Mesendoderm (in vitro differentiated cells): Measurements from ENCODE around the gene RAI14.

Experiments
- DNase-seq: peaks from one replicate; pipeline ENCODE4 v3.0.0; 2013
- H2AK5ac ChIP-seq: 2 replicates; pipeline ENCODE4 v1.6.1; 2013; ENCODE audit warnings: low read length, inconsistent platforms
- H2BK120ac ChIP-seq: 2 replicates; pipeline ENCODE4 v1.6.1; 2013; ENCODE audit warnings: low read depth, mild to moderate bottlenecking, low read length, moderate library complexity, mixed read lengths
- H2BK15ac ChIP-seq: replicated peaks from 2 replicates; pipeline ENCODE4 v1.6.1; 2013; ENCODE audit warnings: low read depth, mild to moderate bottlenecking, moderate library complexity
- H2BK5ac ChIP-seq: 2 replicates; pipeline ENCODE4 v1.6.1; 2013; ENCODE audit warnings: low read length, inconsistent platforms
- H3K18ac ChIP-seq: 2 replicates; pipeline ENCODE4 v1.6.1; 2013; ENCODE audit warnings: mild to moderate bottlenecking, low read length, mixed read lengths
- H3K23ac ChIP-seq: one replicate; pipeline ENCODE4 v1.6.1; 2013; ENCODE audit warnings: low read length
- H3K27ac ChIP-seq: 2 replicates; pipeline ENCODE4 v1.5.1; 2013; ENCODE audit warnings: low read depth, mild to moderate bottlenecking, inconsistent platforms, low read length, moderate library complexity
- H3K27me3 ChIP-seq: 2 replicates; pipeline ENCODE4 v1.6.1; 2013; ENCODE audit warnings: low read length, control low read depth, mild to moderate bottlenecking, inconsistent platforms; ENCODE audit not compliant: insufficient read depth, poor library complexity
- H3K36me3 ChIP-seq: 2 replicates; pipeline ENCODE4 v1.6.1; 2013; ENCODE audit warnings: low read length, inconsistent platforms; ENCODE audit not compliant: control insufficient read depth, insufficient read depth
- H3K4ac ChIP-seq: one replicate; pipeline ENCODE4 v1.6.1; 2013; ENCODE audit warnings: low read depth, mild to moderate bottlenecking, low read length, moderate library complexity
- H3K4me1 ChIP-seq: 2 replicates; pipeline ENCODE4 v1.6.1; 2013; ENCODE audit warnings: low read depth, low read length, inconsistent platforms; ENCODE audit not compliant: control insufficient read depth
- H3K4me2 ChIP-seq: 2 replicates; pipeline ENCODE4 v1.6.1; 2013; ENCODE audit warnings: low read length
- H3K4me3 ChIP-seq: 2 replicates; pipeline ENCODE4 v1.5.1; 2013; ENCODE audit warnings: mild to moderate bottlenecking, low read length
- H3K56ac ChIP-seq: one replicate; pipeline ENCODE4 v1.6.1; 2013; ENCODE audit warnings: low read length
- H3K79me1 ChIP-seq: 2 replicates; pipeline ENCODE4 v1.6.1; 2013; ENCODE audit warnings: low read length, inconsistent platforms
- H3K79me2 ChIP-seq: 2 replicates; pipeline ENCODE4 v1.6.1; 2013; ENCODE audit warnings: mild to moderate bottlenecking, low read length; ENCODE audit not compliant: control insufficient read depth, insufficient read depth
- H3K9ac ChIP-seq: 2 replicates; pipeline ENCODE4 v1.6.1; 2013; ENCODE audit warnings: low read length, inconsistent platforms
- H4K5ac ChIP-seq: one replicate; pipeline ENCODE4 v1.6.1; 2013; ENCODE audit warnings: low read length
- H4K8ac ChIP-seq: one replicate; pipeline ENCODE4 v1.6.1; 2013; ENCODE audit warnings: low read depth, mild to moderate bottlenecking, control low read depth, low read length, moderate library complexity
- WGBS: extraction: QIAGEN DNeasy Blood & Tissue Kit; methylation state at CpG from one replicate; pipeline ENCODE4 v1.1.7; 2013; ENCODE audit warnings: low lambda C conversion rate, missing lambda C conversion rate; ENCODE audit not compliant: insufficient coverage; ENCODE audit errors: extremely low coverage; 5-methylcytosine and 5-hydroxymethylcytosine counted together

The RAI14 gene

DNA sequence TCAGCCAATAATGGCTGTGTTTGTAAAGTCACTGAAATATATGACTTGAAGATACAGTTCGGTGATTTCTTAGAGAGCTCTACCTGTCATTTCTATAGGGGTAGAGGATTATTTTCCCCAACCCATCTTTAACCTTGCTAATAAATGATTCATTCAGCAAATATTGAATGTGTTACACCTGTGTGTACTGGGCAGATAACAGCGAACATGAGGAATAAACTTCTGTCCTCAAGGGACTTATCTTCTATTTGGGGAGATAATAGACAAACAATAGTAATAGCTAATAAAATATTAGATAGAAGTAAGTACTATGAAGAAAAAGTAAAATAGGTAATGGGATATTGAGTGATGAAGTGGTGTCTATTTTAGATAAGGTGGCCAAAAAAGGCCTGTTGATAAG lies 192.1 kb downstream of the RAI14 start:
- no peak overlapping the region for H3K4ac ChIP-seq
- no peak overlapping the region for H3K56ac ChIP-seq
- no peak overlapping the region for H2BK5ac ChIP-seq
- no peak overlapping the region for H3K23ac ChIP-seq
- no peak overlapping the region for H4K8ac ChIP-seq
- H2BK15ac ChIP-seq: no peak overlapping the region
- no peaks in the 10 kb centered on the region for H3K36me3 ChIP-seq
- DNase-seq: no peak
- H3K4me1 ChIP-seq: no peaks in the 10 kb centered on the region
- H3K4me3 ChIP-seq: no peak overlapping the region
- H3K18ac ChIP-seq: no peak overlapping the region
- H2AK5ac ChIP-seq: no peak overlapping the region
- H3K9ac ChIP-seq: no peak overlapping the region
- no peak overlapping the region for H4K5ac ChIP-seq
- H3K79me2 ChIP-seq: no peaks in the 10 kb centered on the region
- no peaks in the 10 kb centered on the region for H3K27me3 ChIP-seq
- H3K79me1 ChIP-seq: no peaks in the 10 kb centered on the region
- H3K27ac ChIP-seq: no peak overlapping the region
- WGBS: no CpG with 5 or more reads among the region's 2 CpGs
- H3K4me2 ChIP-seq: no peak overlapping the region
- no peak overlapping the region for H2BK120ac ChIP-seq

GRCh38 chr5:34849253-34849652 lies 193.1 kb downstream of the RAI14 start:
- no peaks in the 10 kb centered on the region for H3K27me3 ChIP-seq
- WGBS: no CpG with 5 or more reads among the region's 3 CpGs

DNA sequence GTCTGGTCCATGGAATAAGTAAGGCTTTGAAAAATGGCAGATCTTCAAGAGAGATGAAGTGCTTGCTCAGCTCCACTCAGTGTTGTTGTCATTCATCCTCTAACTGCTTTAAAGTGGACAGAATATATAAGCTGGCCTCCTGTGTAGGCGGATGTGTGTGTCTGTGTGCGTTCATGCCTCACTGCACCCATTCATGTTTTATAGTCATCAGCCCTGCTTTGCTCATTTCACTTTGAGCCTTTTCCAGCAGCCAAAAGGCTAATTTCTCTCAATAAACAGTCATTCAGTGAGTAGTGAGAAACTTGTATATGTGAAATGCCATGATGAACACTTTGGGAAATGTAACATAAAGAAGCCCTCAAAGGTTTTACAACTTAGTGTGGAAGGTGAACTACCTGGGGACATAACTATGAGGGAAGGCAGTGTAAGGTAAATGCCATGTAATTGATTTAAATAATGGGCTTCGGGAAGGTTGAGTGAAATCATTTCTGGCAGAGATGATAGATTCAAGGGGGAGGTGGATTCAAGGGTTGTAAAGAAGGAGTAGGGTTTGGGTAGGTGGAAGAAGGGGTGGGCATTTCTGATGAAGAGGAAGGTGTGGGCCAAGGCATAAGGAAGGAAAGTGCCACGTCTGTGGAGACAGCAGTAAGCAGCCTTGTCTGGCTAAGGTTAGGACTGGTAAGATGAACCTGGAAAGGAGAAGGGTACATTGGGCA lies 198.5 kb downstream of the RAI14 start:
- Histone ChIP-seq H4K5ac (no peak overlapping the region), H2BK120ac (no peak overlapping the region), H3K27ac (no peak overlapping the region), H3K18ac (no peak overlapping the region), H3K4ac (no peak overlapping the region), H3K79me1 (no peaks in the 10 kb centered on the region), H3K4me1 (no peaks in the 10 kb centered on the region), H3K9ac (no peak overlapping the region), H3K79me2 (no peaks in the 10 kb centered on the region), H3K4me3 (no peak overlapping the region), H2BK5ac (no peak overlapping the region), H2AK5ac (no peak overlapping the region), H2BK15ac (no peak overlapping the region), H3K4me2 (no peak overlapping the region), H3K23ac (no peak overlapping the region), H3K27me3 (no peaks in the 10 kb centered on the region), H3K56ac (no peak overlapping the region), H4K8ac (no peak overlapping the region), H3K36me3 (no peaks in the 10 kb centered on the region)
- DNase-seq: no peak
- WGBS: no CpG with 5 or more reads among the region's 4 CpGs

More at GRCh38 chr5:34849253-34849652, 193.1 kb downstream of the RAI14 start:
- H2BK15ac ChIP-seq: no peak overlapping the region
- no peak overlapping the region for H3K56ac ChIP-seq
- no peak overlapping the region for H3K18ac ChIP-seq
- no peak overlapping the region for H3K23ac ChIP-seq
- no peaks in the 10 kb centered on the region for H3K79me1 ChIP-seq
- no peaks in the 10 kb centered on the region for H3K36me3 ChIP-seq
- no peak overlapping the region for H2AK5ac ChIP-seq
- H3K4me3 ChIP-seq: no peak overlapping the region
- H3K79me2 ChIP-seq: no peaks in the 10 kb centered on the region
- H2BK120ac ChIP-seq: no peak overlapping the region
- H3K27ac ChIP-seq: no peak overlapping the region
- no peak overlapping the region for H4K8ac ChIP-seq
- H2BK5ac ChIP-seq: no peak overlapping the region
- H4K5ac ChIP-seq: no peak overlapping the region
- H3K4ac ChIP-seq: no peak overlapping the region
- no peaks in the 10 kb centered on the region for H3K4me1 ChIP-seq
- no peak for DNase-seq
- no peak overlapping the region for H3K4me2 ChIP-seq
- H3K9ac ChIP-seq: no peak overlapping the region

DNA sequence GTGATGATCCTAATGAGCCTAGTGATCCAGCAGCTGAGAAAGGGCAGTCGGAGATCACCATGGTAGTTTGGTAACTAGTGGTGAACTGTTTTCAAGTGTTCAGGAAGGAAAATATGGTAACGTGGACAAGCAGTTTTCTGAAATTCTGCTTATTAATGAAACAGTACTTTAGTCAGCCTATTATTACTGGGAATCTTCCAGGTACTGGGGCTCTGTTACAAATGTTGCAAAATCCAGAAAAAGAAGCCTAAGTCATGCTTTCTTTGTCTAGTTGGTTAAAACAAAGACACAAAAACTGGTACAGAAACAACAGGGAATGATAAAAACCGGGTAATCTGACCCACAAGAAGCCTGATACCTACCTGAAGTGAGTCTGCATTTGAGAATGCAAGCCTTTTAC lies 201.0 kb downstream of the RAI14 start:
- H3K4ac ChIP-seq: no peak overlapping the region
- H3K56ac ChIP-seq: no peak overlapping the region
- H3K4me2 ChIP-seq: no peak overlapping the region
- H2BK15ac ChIP-seq: no peak overlapping the region
- no peak overlapping the region for H3K4me3 ChIP-seq
- no peak for DNase-seq
- H3K23ac ChIP-seq: no peak overlapping the region
- no peak overlapping the region for H2BK5ac ChIP-seq
- no peaks in the 10 kb centered on the region for H3K79me1 ChIP-seq
- no peaks in the 10 kb centered on the region for H3K27me3 ChIP-seq
- no peak overlapping the region for H2BK120ac ChIP-seq
- H3K4me1 ChIP-seq: no peaks in the 10 kb centered on the region
- no peak overlapping the region for H4K8ac ChIP-seq
- no peaks in the 10 kb centered on the region for H3K79me2 ChIP-seq
- no peaks in the 10 kb centered on the region for H3K36me3 ChIP-seq
- no peak overlapping the region for H3K18ac ChIP-seq
- no peak overlapping the region for H3K27ac ChIP-seq
- WGBS: no CpG with 5 or more reads among the region's 3 CpGs
- H3K9ac ChIP-seq: no peak overlapping the region
- H4K5ac ChIP-seq: no peak overlapping the region
- no peak overlapping the region for H2AK5ac ChIP-seq

DNA sequence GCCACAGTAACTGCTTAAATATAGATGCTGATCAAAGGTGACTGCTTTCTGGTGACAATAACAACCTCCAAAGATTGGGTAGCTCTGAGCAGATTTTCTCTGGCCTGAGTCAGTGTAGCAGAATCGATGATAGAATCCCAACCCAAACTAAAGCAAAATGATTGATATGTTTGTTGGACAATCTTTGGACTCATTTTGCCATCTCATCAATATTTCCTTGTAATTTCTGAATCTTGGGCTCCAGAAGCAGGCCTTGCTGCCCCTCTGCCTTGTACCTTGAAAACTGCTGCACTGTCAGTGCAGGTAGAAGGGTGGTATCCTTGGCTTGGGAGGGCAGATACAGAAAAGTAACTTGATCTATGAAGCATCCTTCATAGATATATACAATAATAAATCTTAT lies 201.8 kb downstream of the RAI14 start:
- no CpG with 5 or more reads among the region's 1 CpG for WGBS
- H3K4me3 ChIP-seq: no peak overlapping the region
- DNase-seq: no peak
- no peak overlapping the region for H3K18ac ChIP-seq
- H3K79me1 ChIP-seq: no peaks in the 10 kb centered on the region
- H3K9ac ChIP-seq: no peak overlapping the region
- no peak overlapping the region for H3K4me2 ChIP-seq
- no peak overlapping the region for H3K27ac ChIP-seq
- H4K5ac ChIP-seq: no peak overlapping the region
- no peak overlapping the region for H2BK15ac ChIP-seq
- H2AK5ac ChIP-seq: no peak overlapping the region
- no peak overlapping the region for H3K4ac ChIP-seq
- no peak overlapping the region for H4K8ac ChIP-seq
- no peak overlapping the region for H2BK5ac ChIP-seq
- H2BK120ac ChIP-seq: no peak overlapping the region
- H3K23ac ChIP-seq: no peak overlapping the region
- H3K56ac ChIP-seq: no peak overlapping the region
- no peaks in the 10 kb centered on the region for H3K79me2 ChIP-seq
- H3K27me3 ChIP-seq: no peaks in the 10 kb centered on the region
- no peaks in the 10 kb centered on the region for H3K4me1 ChIP-seq
- no peaks in the 10 kb centered on the region for H3K36me3 ChIP-seq

- no peak overlapping the region for H3K23ac ChIP-seq
- no peak overlapping the region for H4K5ac ChIP-seq
- H2BK5ac ChIP-seq: no peak overlapping the region
- H4K8ac ChIP-seq: no peak overlapping the region
- H3K4me2 ChIP-seq: no peak overlapping the region
- H3K79me1 ChIP-seq: no peaks in the 10 kb centered on the region
- no peak overlapping the region for H3K9ac ChIP-seq
- H2BK15ac ChIP-seq: no peak overlapping the region
- WGBS: no CpG with 5 or more reads among the region's 2 CpGs
- no peak overlapping the region for H3K56ac ChIP-seq
- H3K18ac ChIP-seq: no peak overlapping the region
- no peaks in the 10 kb centered on the region for H3K36me3 ChIP-seq
- no peaks in the 10 kb centered on the region for H3K27me3 ChIP-seq
- H3K4ac ChIP-seq: no peak overlapping the region
- no peak overlapping the region for H3K4me3 ChIP-seq
- H2BK120ac ChIP-seq: no peak overlapping the region
- no peaks in the 10 kb centered on the region for H3K4me1 ChIP-seq
- H3K79me2 ChIP-seq: no peaks in the 10 kb centered on the region
- no peak overlapping the region for H2AK5ac ChIP-seq
- DNase-seq: no peak
- H3K27ac ChIP-seq: no peak overlapping the region
Measured at GRCh38 chr5:34858790-34859189, 202.7 kb downstream of the RAI14 start.
